HG03565 (cell line): ENCODE data around the gene PRDM9.
"Not testable (repeated sequence)": the region's sequence is repeated elsewhere in the genome, so short reads cannot be mapped to it uniquely, and the experiment has no call there.

Source experiments
- ATAC-seq: cut with Tn5 transposase; IDR thresholded peaks from one replicate; pipeline ENCODE4 v1.9.1; 2021; ENCODE audit warnings: mild to moderate bottlenecking, moderate library complexity; ENCODE audit not compliant: unreplicated experiment

The PRDM9 gene

GRCh38 chr5:23526616-23527015 lies 19.2 kb downstream of the PRDM9 start:
- ATAC-seq, result not testable (repeated sequence)

DNA sequence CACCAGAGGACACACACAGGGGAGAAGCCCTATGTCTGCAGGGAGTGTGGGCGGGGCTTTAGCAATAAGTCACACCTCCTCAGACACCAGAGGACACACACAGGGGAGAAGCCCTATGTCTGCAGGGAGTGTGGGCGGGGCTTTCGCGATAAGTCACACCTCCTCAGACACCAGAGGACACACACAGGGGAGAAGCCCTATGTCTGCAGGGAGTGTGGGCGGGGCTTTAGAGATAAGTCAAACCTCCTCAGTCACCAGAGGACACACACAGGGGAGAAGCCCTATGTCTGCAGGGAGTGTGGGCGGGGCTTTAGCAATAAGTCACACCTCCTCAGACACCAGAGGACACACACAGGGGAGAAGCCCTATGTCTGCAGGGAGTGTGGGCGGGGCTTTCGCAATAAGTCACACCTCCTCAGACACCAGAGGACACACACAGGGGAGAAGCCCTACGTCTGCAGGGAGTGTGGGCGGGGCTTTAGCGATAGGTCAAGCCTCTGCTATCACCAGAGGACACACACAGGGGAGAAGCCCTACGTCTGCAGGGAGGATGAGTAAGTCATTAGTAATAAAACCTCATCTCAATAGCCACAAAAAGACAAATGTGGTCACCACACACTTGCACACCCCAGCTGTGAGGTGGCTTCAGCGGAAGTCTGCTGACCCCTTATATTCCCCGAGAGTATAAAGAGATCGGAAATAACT lies 20.0 kb downstream of the PRDM9 start:
- ATAC-seq, result not testable (repeated sequence)

- no peak for ATAC-seq
These were observed 21.3 kb downstream of the PRDM9 start for GRCh38 chr5:23528677-23529076.

GRCh38 chr5:23530571-23530970 lies 23.2 kb downstream of the PRDM9 start:
- no peak for ATAC-seq

- no peak for ATAC-seq
These were observed 63.6 kb downstream of the PRDM9 start for GRCh38 chr5:23571059-23571458.
